Endothelial cell of umbilical vein (primary cell): ENCODE data around the gene PPCDC. TPM values are rescaled to one million over a fixed set of nuclear protein-coding genes. Genes with fewer than 3 reads are reported as not detected.

Experiments used
- BruUV-seq: library from RNA; stranded (reverse); fragments of 400-500 nt; replicated peaks from 2 replicates; lab custom pipeline; 2021; lab: Mats Ljungman, UMichigan
- CTCF ChIA-PET: fragments of 300-600, 350-600 bp; sonication (Branson Sonifier 250); formaldehyde crosslinking; loops from one replicate; lab custom pipeline; 2021; ENCODE audit warnings: antibody characterized with exemption, inconsistent platforms; lab: Charles Lee
- POLR2A ChIA-PET: fragments of 300-600, 350-600 bp; sonication (Branson Sonifier 250); formaldehyde crosslinking; loops from one replicate; lab custom pipeline; 2021; ENCODE audit warnings: antibody characterized with exemption, inconsistent platforms; lab: Charles Lee
- DNase-seq: peaks from one replicate; pipeline ENCODE4 v3.0.0-alpha.2; 2011; ENCODE audit warnings: low read depth, low spot score
- FAIRE-seq: peaks from 2 replicates; lab custom pipeline; 2011; peaks lifted over from hg19 to GRCh38; lab: Jason Lieb, UNC
- H2AFZ ChIP-seq: 2 replicates; pipeline ENCODE4 v1.6.0; 2012; ENCODE audit warnings: low read depth, low read length, control low read depth, inconsistent platforms
- H3K27ac ChIP-seq: 2 replicates; pipeline ENCODE4 v1.5.1; 2011; ENCODE audit warnings: low read depth, mild to moderate bottlenecking, control low read depth, low read length, moderate library complexity; ENCODE audit not compliant: insufficient read depth
- H3K27me3 ChIP-seq, 2 experiments: 2 replicates each; pipeline versions ENCODE4 v1.6.0 to v1.6.1; 2011; ENCODE audit warnings: low read length in 2 of 2, mixed read lengths in 1 of 2; ENCODE audit not compliant: control insufficient read depth in 2 of 2, insufficient read depth in 2 of 2
- H3K36me3 ChIP-seq, 2 experiments: 2 replicates in 1 of 2; 3 replicates in 1 of 2; pipeline ENCODE4 v1.5.1; 2011; ENCODE audit warnings: low read length in 2 of 2, mild to moderate bottlenecking in 1 of 2, moderate library complexity in 1 of 2; ENCODE audit not compliant: control insufficient read depth in 2 of 2, insufficient read depth in 2 of 2; ENCODE audit errors: extremely low read depth in 1 of 2
- H3K4me1 ChIP-seq: 3 replicates; pipeline ENCODE4 v1.5.1; 2011; ENCODE audit warnings: mild to moderate bottlenecking, low read length; ENCODE audit not compliant: control insufficient read depth, insufficient read depth; ENCODE audit errors: extremely low read depth
- H3K4me2 ChIP-seq: 2 replicates; pipeline ENCODE4 v1.6.1; 2011; ENCODE audit warnings: low read length, control low read depth, mixed read lengths; ENCODE audit not compliant: insufficient read depth
- H3K4me3 ChIP-seq, 3 experiments: fragments of 200-600 bp in 1 of 3; sonication (generic), shearing (Covaris generic) in 1 of 3; replicated peaks in 1 of 3; 2 replicates each; pipeline ENCODE4 v1.5.1; 2011 to 2016; ENCODE audit warnings: control low read depth in 3 of 3, low read length in 3 of 3, mild to moderate bottlenecking in 2 of 3, inconsistent platforms in 1 of 3, low read depth in 1 of 3, moderate library complexity in 1 of 3; ENCODE audit not compliant: insufficient read depth in 1 of 3
- H3K79me2 ChIP-seq: 2 replicates; pipeline ENCODE4 v1.6.0; 2012; ENCODE audit warnings: low read length, inconsistent platforms; ENCODE audit not compliant: control insufficient read depth, insufficient read depth
- H3K9ac ChIP-seq: replicated peaks from 2 replicates; pipeline ENCODE3; 2011; ENCODE audit warnings: low read length, control low read depth; ENCODE audit not compliant: insufficient read depth; ENCODE audit errors: extremely low read depth
- H3K9me1 ChIP-seq: replicated peaks from 3 replicates; pipeline ENCODE4 v1.6.0; 2011; ENCODE audit warnings: mild to moderate bottlenecking, low read length; ENCODE audit not compliant: control insufficient read depth, insufficient read depth; ENCODE audit errors: extremely low read depth
- H3K9me3 ChIP-seq: replicated peaks from 2 replicates; pipeline ENCODE4 v1.5.1; 2012; ENCODE audit warnings: low read length, inconsistent platforms; ENCODE audit not compliant: control insufficient read depth, insufficient read depth
- H4K20me1 ChIP-seq: replicated peaks from 2 replicates; pipeline ENCODE3; 2011; ENCODE audit warnings: mild to moderate bottlenecking, low read length; ENCODE audit not compliant: control insufficient read depth, insufficient read depth; ENCODE audit errors: extremely low read depth
- EZH2 ChIP-seq: IDR thresholded peaks from 2 replicates; pipeline ENCODE4 v1.6.1; 2012; ENCODE audit warnings: borderline replicate concordance, low read depth, mild to moderate bottlenecking, moderate library complexity, low read length, inconsistent platforms; ENCODE audit not compliant: severe bottlenecking
- FOS ChIP-seq: IDR thresholded peaks from 2 replicates; pipeline ENCODE4 v1.6.1; 2011; ENCODE audit warnings: mild to moderate bottlenecking, low read length, moderate library complexity, borderline replicate concordance; ENCODE audit not compliant: insufficient read depth
- JUN ChIP-seq: IDR thresholded peaks from 2 replicates; pipeline ENCODE4 v1.6.1; 2011; ENCODE audit warnings: borderline replicate concordance, low read depth; ENCODE audit not compliant: insufficient read length, insufficient read depth
- MAX ChIP-seq: IDR thresholded peaks from 2 replicates; pipeline ENCODE4 v1.6.1; 2011; ENCODE audit not compliant: insufficient read depth, insufficient read length
- POLR2A ChIP-seq: IDR thresholded peaks from 2 replicates; pipeline ENCODE4 v1.6.1; 2012; ENCODE audit warnings: low read depth, mild to moderate bottlenecking, control low read depth, low read length
- dilution Hi-C: fragments of 300-500 bp; cut with MboI; formaldehyde crosslinking; loops from one replicate; pipeline ENCODE4 v1.15.0; 2019; ENCODE audit warnings: low sequenced_read_pairs; ENCODE audit not compliant: extremely low pct_ligation_motif_present
- intact Hi-C: fragments of 100-400 bp; cut with micrococcal nuclease; formaldehyde crosslinking; loops from one replicate; pipeline ENCODE4 v1.10.0; 2022
- polyA plus RNA-seq, 4 experiments: library from polyadenylated mRNA; depleted of rRNA in 3 of 4; stranded (reverse) in 3 of 4; unstranded in 1 of 4; fragments of >200 nt; gene quantifications; 2 replicates each; pipeline versions ENCODE4 v1.2.1 to v1.2.3, GENCODE V29; 2011 to 2012; ENCODE audit warnings: missing spikeins in 1 of 4
- total RNA-seq: library from RNA; stranded (reverse); gene quantifications from 2 replicates; pipeline ENCODE4 v1.2.3, GENCODE V29; 2021

PPCDC gene
- total and polyA plus RNA-seq, 2 donors (not counting 3 experiments of a cell fraction or from before 2014, with no cell fraction given): 14.5 to 21.4 TPM

- H3K27ac ChIP-seq: no peak overlapping the region
- no peak overlapping the region for H2AFZ ChIP-seq
- TF ChIP-seq JUN (no peak), MAX (no peak), FOS (no peak), POLR2A (no peak), EZH2 (no peak)
- POLR2A ChIA-PET: no interaction called here
- H3K9ac ChIP-seq: no peak overlapping the region
- H3K4me1 ChIP-seq: no peaks in the 10 kb centered on the region
- H3K4me2 ChIP-seq: no peak overlapping the region
- no TSS peak for BruUV-seq
- no peaks in the 10 kb centered on the region for H3K27me3 ChIP-seq
- H3K4me3 ChIP-seq: no peak overlapping the region
- intact Hi-C loops (no loop called here), dilution Hi-C loops (no loop called here)
- FAIRE-seq: no peak
- H4K20me1 ChIP-seq: no peaks in the 10 kb centered on the region
- no peaks in the 10 kb centered on the region for H3K9me3 ChIP-seq
- no peak for DNase-seq
- H3K79me2 ChIP-seq: no peaks in the 10 kb centered on the region
- H3K36me3 ChIP-seq: no peaks in the 10 kb centered on the region
- no peaks in the 10 kb centered on the region for H3K9me1 ChIP-seq
- CTCF ChIA-PET: interaction anchor here (0.9 to 2.1 kb wide), 6 partner anchors 10 to 76 kb away, joined by 3 to 7 read pairs (median 4); no protein-coding TSS in a partner anchor
Observed at GRCh38 chr15:74978077-74978476, 45.3 kb upstream of the PPCDC start.

- Histone ChIP-seq H4K20me1 (no peaks in the 10 kb centered on the region), H3K4me1 (no peaks in the 10 kb centered on the region), H3K79me2 (no peaks in the 10 kb centered on the region), H3K9ac (no peak overlapping the region), H3K9me1 (no peaks in the 10 kb centered on the region), H3K9me3 (no peaks in the 10 kb centered on the region), H3K4me2 (no peak overlapping the region), H3K4me3 (no peak overlapping the region), H2AFZ (no peak overlapping the region), H3K27me3 (no peaks in the 10 kb centered on the region), H3K36me3 (no peaks in the 10 kb centered on the region), H3K27ac (no peak overlapping the region)
- POLR2A ChIA-PET: no interaction called here
- FAIRE-seq (no peak), DNase-seq (no peak)
- dilution Hi-C loops (no loop called here), intact Hi-C loops (no loop called here)
- TF ChIP-seq FOS (peak; percentile 28), POLR2A (no peak)
- CTCF ChIA-PET: interaction anchor here (0.7 to 2.1 kb wide), 7 partner anchors 9 to 77 kb away, joined by 3 to 7 read pairs (median 4); partner anchors contain the start of gene RPP25
- no TSS peak for BruUV-seq
Observed at GRCh38 chr15:74978503-74978902, 44.9 kb upstream of the PPCDC start.
